ENCODE measurements around the gene ACTG2. TPM values are rescaled to one million over a fixed set of nuclear protein-coding genes. Genes with fewer than 3 reads are reported as not detected.

ACTG2 gene
- total RNA-seq, 1 experiment from 2014 or later = 0.23 TPM

- peak; percentile 96 for DNase-seq (ENCODE audit: low read depth, low spot score)
- no TSS peak for BruUV-seq (replicated peaks)
- ChIA-PET POLR2A (interaction anchor here (0.6 to 0.7 kb wide), 2 partner anchors 92 to 108 kb away, joined by 4 to 5 read pairs; no protein-coding TSS in a partner anchor), CTCF (no interaction called here)
- peaks cover 16% of the 10 kb centered on the region for H3K4me1 ChIP-seq (ENCODE audit: control insufficient read depth, insufficient read depth, low read length)
- H3K27me3 ChIP-seq (ENCODE audit: control insufficient read depth, insufficient read depth, low read length) = no peaks in the 10 kb centered on the region
- in situ Hi-C loops (cut with HindIII; ENCODE audit: low pct_unique_long_range_greater_than_20kb, low sequenced_read_pairs) = no loop called here
- intact Hi-C loops (cut with micrococcal nuclease; ENCODE audit: unreplicated experiment) = no loop called here
- peak within 1 kb of the TSS; percentile 97 for H3K27ac ChIP-seq (ENCODE audit: low read length)
- H3K9me3 ChIP-seq (ENCODE audit: control insufficient read depth, insufficient read depth, low read depth, low read length) = no peaks in the 10 kb centered on the region
- TF ChIP-seq TCF7L2 (IDR thresholded peaks at IDR 0.05; ENCODE audit: low read depth, low read length) = peak; percentile 59; the same call in 1 of the 2 replicates
- no peak for TF ChIP-seq CTCF (IDR thresholded peaks at IDR 0.05)
- TF ChIP-seq SIN3A (IDR thresholded peaks at IDR 0.05; ENCODE audit: borderline replicate concordance, insufficient read depth, low read depth, low read length) = 0 out of 2 replicates have a peak, but pooled peaks have one; percentile 33
- peak; percentile 95 for TF ChIP-seq POLR2AphosphoS5 (IDR thresholded peaks at IDR 0.05; ENCODE audit: low read depth, low read length)
- no peak for TF ChIP-seq REST (IDR thresholded peaks at IDR 0.05; ENCODE audit: insufficient read depth in 1 of 2, low read depth in 2 of 2, low read length in 1 of 2)
- no peaks in the 10 kb centered on the region; the same call in 1 of the 2 replicates for H3K36me3 ChIP-seq (ENCODE audit: control insufficient read depth, insufficient read depth, low read length)
- ATAC-seq = peak; percentile 100
- H3K4me3 ChIP-seq (ENCODE audit: low read depth in 2 of 2, low read length in 2 of 2) = peak within 1 kb of the TSS; percentile 89
Measured at GRCh38 chr2:73926493-73927327, 33.9 kb downstream of the ACTG2 start, which contains the start of gene DGUOK. DGUOK (plus strand) TSS chr2:73926880; CDS start chr2:73926911, 31 bp downstream.

- POLR2A ChIA-PET = interaction anchor here (0.6 to 0.7 kb wide), 2 partner anchors 92 to 107 kb away, joined by 4 to 5 read pairs; no protein-coding TSS in a partner anchor
- ATAC-seq (no peak), DNase-seq (ENCODE audit: low read depth, low spot score) (no peak)
- Histone ChIP-seq H3K27me3 (ENCODE audit: control insufficient read depth, insufficient read depth, low read length) (no peaks in the 10 kb centered on the region), H3K36me3 (ENCODE audit: control insufficient read depth, insufficient read depth, low read length) (no peaks in the 10 kb centered on the region; the same call in 1 of the 2 replicates), H3K4me1 (ENCODE audit: control insufficient read depth, insufficient read depth, low read length) (peaks cover 16% of the 10 kb centered on the region), H3K9me3 (ENCODE audit: control insufficient read depth, insufficient read depth, low read depth, low read length) (no peaks in the 10 kb centered on the region), H3K27ac (ENCODE audit: low read length) (peak overlapping the region; percentile 97), H3K4me3 (ENCODE audit: low read depth in 2 of 2, low read length in 2 of 2) (peak overlapping the region; percentile 89)
- in situ Hi-C loops (cut with HindIII; ENCODE audit: low pct_unique_long_range_greater_than_20kb, low sequenced_read_pairs) (no loop called here), intact Hi-C loops (cut with micrococcal nuclease; ENCODE audit: unreplicated experiment) (no loop called here)
- BruUV-seq (replicated peaks) = TSS peak; percentile 87
- CTCF ChIA-PET = no interaction called here
- TF ChIP-seq SIN3A (IDR thresholded peaks at IDR 0.05; ENCODE audit: borderline replicate concordance, insufficient read depth, low read depth, low read length) = no peak
Measured at GRCh38 chr2:73927344-73927743, 34.5 kb downstream of the ACTG2 start.

- DNase-seq (ENCODE audit: low read depth, low spot score) (no peak), ATAC-seq (no peak)
- intact Hi-C loops (cut with micrococcal nuclease; ENCODE audit: unreplicated experiment) (no loop called here), in situ Hi-C loops (cut with HindIII; ENCODE audit: low pct_unique_long_range_greater_than_20kb, low sequenced_read_pairs) (no loop called here)
- H3K4me3 ChIP-seq (ENCODE audit: low read depth in 2 of 2, low read length in 2 of 2) = no peak overlapping the region
- POLR2A ChIA-PET = no interaction called here
- no TSS peak for BruUV-seq (replicated peaks)
- no peak overlapping the region for H3K27ac ChIP-seq (ENCODE audit: low read length)
- H3K9me3 ChIP-seq (ENCODE audit: control insufficient read depth, insufficient read depth, low read depth, low read length) = no peaks in the 10 kb centered on the region
- peaks cover 16% of the 10 kb centered on the region for H3K4me1 ChIP-seq (ENCODE audit: control insufficient read depth, insufficient read depth, low read length)
- CTCF ChIA-PET = no interaction called here
- H3K36me3 ChIP-seq (ENCODE audit: control insufficient read depth, insufficient read depth, low read length) = peaks cover 2% of the 10 kb centered on the region; the same call in 1 of the 2 replicates
- TF ChIP-seq POLR2AphosphoS5 (IDR thresholded peaks at IDR 0.05; ENCODE audit: low read depth, low read length) = no peak
- TF ChIP-seq CTCF (IDR thresholded peaks at IDR 0.05) = no peak
- no peak for TF ChIP-seq SIN3A (IDR thresholded peaks at IDR 0.05; ENCODE audit: borderline replicate concordance, insufficient read depth, low read depth, low read length)
- no peak for TF ChIP-seq REST (IDR thresholded peaks at IDR 0.05; ENCODE audit: insufficient read depth in 1 of 2, low read depth in 2 of 2, low read length in 1 of 2)
- no peak for TF ChIP-seq TCF7L2 (IDR thresholded peaks at IDR 0.05; ENCODE audit: low read depth, low read length)
- no peaks in the 10 kb centered on the region for H3K27me3 ChIP-seq (ENCODE audit: control insufficient read depth, insufficient read depth, low read length)
Measured at GRCh38 chr2:73928963-73929347, 36.1 kb downstream of the ACTG2 start.

All from Panc1 (cell line).